Activated CD8-positive, alpha-beta T cell treated with anti-CD3 and anti-CD28 coated beads for 36 hours (primary cell): Measurements from ENCODE around the gene GLB1L2. TPM values are rescaled to one million over a fixed set of nuclear protein-coding genes. Genes with fewer than 3 reads are reported as not detected.
A peak's percentile ranks its signal among the peaks of the same experiment; 100 is the strongest.

Experiments used
- ATAC-seq: fragments of 200-7000 bp; cut with Tn5 transposase; one replicate; pipeline ENCODE4 v1.10.0; 2021; ENCODE audit warnings: mild to moderate bottlenecking, moderate library complexity
- CTCF ChIA-PET: fragments of 350-600 bp; sonication (Branson Sonifier 250); formaldehyde crosslinking; loops from one replicate; lab custom pipeline; 2021; ENCODE audit warnings: antibody characterized with exemption; lab: Charles Lee
- POLR2A ChIA-PET: fragments of 350-600 bp; sonication (Branson Sonifier 250); formaldehyde crosslinking; loops from one replicate; lab custom pipeline; 2021; ENCODE audit warnings: antibody characterized with exemption; lab: Charles Lee
- DNase-seq: peaks from one replicate; pipeline ENCODE4 v3.0.0-alpha.2; 2020
- H3K27ac Mint-ChIP-seq: one replicate; pipeline ENCODE4 v1.8.0; 2021; ENCODE audit warnings: mild to moderate bottlenecking, mixed read lengths
- H3K27me3 Mint-ChIP-seq: one replicate; pipeline ENCODE4 v1.8.0; 2021; ENCODE audit warnings: mixed read lengths
- H3K36me3 Mint-ChIP-seq: one replicate; pipeline ENCODE4 v1.8.0; 2021; ENCODE audit warnings: low read depth, mixed read lengths
- H3K4me1 Mint-ChIP-seq: one replicate; pipeline ENCODE4 v1.8.0; 2021; ENCODE audit warnings: low read depth, mixed read lengths
- H3K4me3 Mint-ChIP-seq: one replicate; pipeline ENCODE4 v1.8.0; 2021; ENCODE audit warnings: mild to moderate bottlenecking, moderate library complexity, mixed read lengths
- H3K9me3 Mint-ChIP-seq: one replicate; pipeline ENCODE4 v1.8.0; 2021; ENCODE audit warnings: mixed read lengths
- intact Hi-C: fragments of 100-400 bp; cut with micrococcal nuclease; formaldehyde crosslinking; loops from one replicate; pipeline ENCODE4 v1.10.0; 2022
- total RNA-seq, 2 experiments: library from RNA; stranded (reverse); gene quantifications; one replicate each; pipeline ENCODE4 v1.2.3, GENCODE V29; 2021
- TF ChIP-seq, protein P1 (sequence below): fragments of 200-600 bp; IDR thresholded peaks from one replicate; pipeline ENCODE4 v1.8.0; 2022; ENCODE audit warnings: antibody characterized with exemption, mild to moderate bottlenecking

Gene GLB1L2
- total RNA-seq, 2 experiments from 2014 or later, result 4.7 to 6.0 TPM

DNA sequence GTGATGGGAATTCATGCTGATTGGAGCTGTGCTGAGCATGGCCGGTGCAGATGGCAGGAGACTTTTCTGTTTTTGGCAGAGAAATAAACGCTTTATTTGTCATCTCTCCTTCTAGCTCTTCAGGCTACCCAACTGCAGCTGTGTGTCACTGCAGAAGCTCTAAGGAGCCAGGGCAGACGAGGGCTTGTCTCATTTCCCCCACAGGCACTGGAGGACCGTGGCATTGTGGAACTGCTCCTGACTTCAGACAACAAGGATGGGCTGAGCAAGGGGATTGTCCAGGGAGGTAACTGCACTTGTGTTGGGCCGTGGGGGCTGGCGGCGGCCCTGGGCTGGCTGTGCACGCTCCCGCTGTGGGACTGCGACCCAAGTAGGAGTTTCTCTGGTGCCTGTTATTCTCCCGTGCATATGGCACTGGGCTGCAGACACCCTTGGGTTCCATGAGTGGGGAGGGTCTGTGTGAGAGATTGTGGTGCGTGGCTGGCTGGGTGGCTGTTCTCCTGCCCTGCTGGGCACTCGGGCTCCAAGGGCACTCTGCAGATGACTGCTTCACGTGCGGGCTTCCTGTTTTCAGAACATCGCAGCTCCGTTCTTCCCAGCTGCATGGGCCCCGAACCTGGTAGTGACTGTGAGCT lies 27.2 kb downstream of the GLB1L2 start:
- POLR2A ChIA-PET, result interaction anchor here (2.2 kb wide), 1 partner anchor 9 kb away, joined by 5 read pairs; no protein-coding TSS in a partner anchor
- Mint-ChIP-seq H3K36me3 (peaks cover 3% of the 10 kb centered on the region), H3K4me1 (peaks cover 8% of the 10 kb centered on the region), H3K4me3 (no peak overlapping the region), H3K27me3 (peaks cover 8% of the 10 kb centered on the region), H3K9me3 (no peaks in the 10 kb centered on the region), H3K27ac (no peak overlapping the region)
- CTCF ChIA-PET, result interaction anchor here (1.1 to 1.4 kb wide), 6 partner anchors 11 to 509 kb away, joined by 3 to 5 read pairs (median 3); no protein-coding TSS in a partner anchor
- DNase-seq (no peak), ATAC-seq (no peak)
- intact Hi-C loops, result no loop called here
- TF ChIP-seq, protein P1, sequence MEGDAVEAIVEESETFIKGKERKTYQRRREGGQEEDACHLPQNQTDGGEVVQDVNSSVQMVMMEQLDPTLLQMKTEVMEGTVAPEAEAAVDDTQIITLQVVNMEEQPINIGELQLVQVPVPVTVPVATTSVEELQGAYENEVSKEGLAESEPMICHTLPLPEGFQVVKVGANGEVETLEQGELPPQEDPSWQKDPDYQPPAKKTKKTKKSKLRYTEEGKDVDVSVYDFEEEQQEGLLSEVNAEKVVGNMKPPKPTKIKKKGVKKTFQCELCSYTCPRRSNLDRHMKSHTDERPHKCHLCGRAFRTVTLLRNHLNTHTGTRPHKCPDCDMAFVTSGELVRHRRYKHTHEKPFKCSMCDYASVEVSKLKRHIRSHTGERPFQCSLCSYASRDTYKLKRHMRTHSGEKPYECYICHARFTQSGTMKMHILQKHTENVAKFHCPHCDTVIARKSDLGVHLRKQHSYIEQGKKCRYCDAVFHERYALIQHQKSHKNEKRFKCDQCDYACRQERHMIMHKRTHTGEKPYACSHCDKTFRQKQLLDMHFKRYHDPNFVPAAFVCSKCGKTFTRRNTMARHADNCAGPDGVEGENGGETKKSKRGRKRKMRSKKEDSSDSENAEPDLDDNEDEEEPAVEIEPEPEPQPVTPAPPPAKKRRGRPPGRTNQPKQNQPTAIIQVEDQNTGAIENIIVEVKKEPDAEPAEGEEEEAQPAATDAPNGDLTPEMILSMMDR, result no peak

DNA sequence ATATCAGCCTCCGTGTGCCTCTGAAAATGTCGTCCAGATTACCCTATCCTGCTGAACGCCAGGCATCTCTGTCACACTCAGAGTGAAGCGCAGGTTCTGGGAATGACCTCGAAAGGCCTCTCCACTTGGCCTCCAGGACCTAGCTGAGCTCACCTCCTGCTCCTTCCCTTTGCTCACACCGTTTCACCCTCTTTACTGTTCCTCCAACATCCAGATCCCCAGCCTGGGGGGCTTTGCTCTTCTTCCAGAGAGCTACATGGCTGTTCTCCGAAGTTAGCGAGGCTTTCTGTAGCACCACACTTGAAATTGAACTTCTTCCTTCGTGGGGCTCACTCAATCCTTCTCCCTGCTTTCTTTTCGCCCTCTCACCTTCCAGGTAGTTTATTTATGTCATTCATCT lies 27.9 kb downstream of the GLB1L2 start:
- ChIA-PET CTCF (interaction anchor here (0.6 to 1.4 kb wide), 8 partner anchors 12 to 509 kb away, joined by 3 to 5 read pairs (median 3); no protein-coding TSS in a partner anchor), POLR2A (interaction anchor here (2.2 kb wide), 1 partner anchor 10 kb away, joined by 5 read pairs; no protein-coding TSS in a partner anchor)
- TF ChIP-seq, protein P1, result no peak
- Mint-ChIP-seq H3K4me1 (peaks cover 8% of the 10 kb centered on the region), H3K27me3 (peaks cover 8% of the 10 kb centered on the region), H3K4me3 (no peak overlapping the region), H3K27ac (no peak overlapping the region), H3K9me3 (no peaks in the 10 kb centered on the region), H3K36me3 (peaks cover 2% of the 10 kb centered on the region)
- intact Hi-C loops, result no loop called here
- no peak for ATAC-seq
- DNase-seq, result no peak

DNA sequence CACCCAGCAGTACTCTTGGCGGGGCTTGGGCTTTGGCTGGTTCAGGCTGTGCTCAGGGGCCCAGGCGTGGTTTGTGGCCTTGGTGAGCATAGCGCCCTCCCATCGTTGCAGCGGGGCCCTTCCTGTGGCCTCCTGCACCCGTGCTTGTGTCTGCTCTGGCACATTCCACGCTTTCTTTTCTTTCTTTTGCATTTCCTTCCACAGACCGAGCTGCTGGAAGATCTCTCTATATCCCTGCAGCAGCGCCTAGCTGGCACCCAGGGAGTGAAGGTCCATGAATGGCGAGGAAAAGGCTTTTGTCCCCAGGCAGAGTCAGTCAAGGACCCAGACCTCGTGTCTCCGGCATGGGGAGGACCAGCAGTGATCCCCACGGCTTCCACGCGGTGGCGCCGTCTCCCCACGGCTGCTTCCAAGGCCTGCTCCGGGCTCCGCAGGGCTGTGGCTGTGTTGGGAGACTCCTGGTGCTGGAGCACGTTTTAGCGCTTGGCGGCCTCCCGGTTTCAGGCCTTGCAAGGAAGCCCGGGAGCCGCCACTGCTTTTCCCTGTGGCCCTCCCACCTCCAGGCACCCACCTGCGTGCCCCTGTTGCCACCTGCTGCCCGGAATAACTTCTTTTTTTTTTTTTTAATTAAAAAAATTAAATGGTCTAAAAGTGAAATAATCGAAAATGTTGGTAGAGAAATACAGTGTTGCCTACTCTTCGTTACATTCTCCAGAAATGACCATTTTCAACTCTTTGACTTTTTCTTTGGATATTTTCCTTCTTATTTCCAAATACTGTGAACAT lies 28.5 kb downstream of the GLB1L2 start:
- H3K9me3 Mint-ChIP-seq, result no peaks in the 10 kb centered on the region
- H3K27me3 Mint-ChIP-seq, result peaks cover 8% of the 10 kb centered on the region
- ChIA-PET POLR2A (interaction anchor here (2.2 kb wide), 1 partner anchor 10 kb away, joined by 5 read pairs; no protein-coding TSS in a partner anchor), CTCF (interaction anchor here (0.6 to 1.4 kb wide), 7 partner anchors 12 to 365 kb away, joined by 3 to 5 read pairs (median 3); no protein-coding TSS in a partner anchor)
- H3K4me1 Mint-ChIP-seq, result peaks cover 8% of the 10 kb centered on the region
- no peak overlapping the region for H3K4me3 Mint-ChIP-seq
- H3K36me3 Mint-ChIP-seq, result peaks cover 2% of the 10 kb centered on the region
- intact Hi-C loops, result no loop called here
- DNase-seq (peak; percentile 83), ATAC-seq (peak; percentile 98)
- TF ChIP-seq, protein P1, result peak; percentile 90
- H3K27ac Mint-ChIP-seq, result no peak overlapping the region

DNA sequence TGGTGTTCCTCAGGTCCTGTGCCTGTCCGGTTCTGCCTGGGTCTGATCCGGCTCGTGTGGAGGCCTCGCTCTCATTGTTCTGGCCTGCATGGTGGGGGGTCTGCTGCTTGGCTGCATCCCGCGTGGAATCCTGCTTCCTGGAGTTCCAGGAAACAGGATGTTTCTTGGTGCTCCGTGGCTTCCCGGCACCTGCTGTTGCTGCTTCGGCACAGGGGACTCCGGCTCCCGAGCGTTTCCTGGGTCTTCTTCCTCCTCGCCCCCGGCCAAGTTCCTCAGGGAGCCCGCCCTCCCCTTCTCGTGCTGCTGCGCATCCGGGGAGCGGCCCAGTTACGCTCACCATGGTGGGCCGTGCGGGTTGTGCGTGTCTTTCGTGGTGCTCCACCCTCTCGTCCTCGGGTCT lies 29.9 kb downstream of the GLB1L2 start:
- DNase-seq, result no peak
- no peak overlapping the region for H3K27ac Mint-ChIP-seq

More for the DNA sequence above, 29.9 kb downstream of the GLB1L2 start:
- intact Hi-C loops, result no loop called here
- no peak for ATAC-seq
- ChIA-PET CTCF (no interaction called here), POLR2A (no interaction called here)
- H3K36me3 Mint-ChIP-seq, result peaks cover 2% of the 10 kb centered on the region
- TF ChIP-seq, protein P1, result no peak
- H3K9me3 Mint-ChIP-seq, result no peaks in the 10 kb centered on the region
- peaks cover 8% of the 10 kb centered on the region for H3K27me3 Mint-ChIP-seq
- peaks cover 8% of the 10 kb centered on the region for H3K4me1 Mint-ChIP-seq
- no peak overlapping the region for H3K4me3 Mint-ChIP-seq
